ENCODE measurements around the gene CORO1C. TPM values are rescaled to one million over a fixed set of nuclear protein-coding genes. Genes with fewer than 3 reads are reported as not detected.

Gene CORO1C
- total and polyA plus RNA-seq, 9 of the 15 experiments (the other 6 are each of a cell fraction or from before 2014, with no cell fraction given), result 55.2 to 280 (median 150) TPM

GRCh38 chr12:108691175-108691997 is 39.9 kb downstream of the CORO1C start (continued):
- TF ChIP-seq KAT2B (IDR thresholded peaks at IDR 0.05; ENCODE audit: low read depth, low read length) (no peak), BRF1 (IDR thresholded peaks at IDR 0.05; ENCODE audit: borderline replicate concordance, extremely low read depth, insufficient read length) (no peak), POLR2AphosphoS5 (IDR thresholded peaks at IDR 0.05; ENCODE audit: control insufficient read depth, insufficient read depth, low read depth, low read length) (peak; percentile 96), SRSF1 (IDR thresholded peaks at IDR 0.05; ENCODE audit: low read depth, low read length) (no peak), HDGF (IDR thresholded peaks at IDR 0.05) (no peak), MAFG (tag; conservative IDR thresholded peaks at IDR 0.05) (peak; percentile 4; the same call in 1 of the 2 replicates), NFIC (IDR thresholded peaks at IDR 0.05) (peak; percentile 87), JUN (IDR thresholded peaks at IDR 0.05; ENCODE audit: borderline replicate concordance, low read depth, low read length) (peak; percentile 90), JUN (CRISPR knock-in tag; IDR thresholded peaks at IDR 0.05; ENCODE audit: borderline replicate concordance) (no peak), MEF2D (tag; conservative IDR thresholded peaks at IDR 0.05; ENCODE audit: low read depth) (peak; percentile 37; the same call in 1 of the 2 replicates), BRD4 (IDR thresholded peaks at IDR 0.05) (no peak; the same call in 1 of the 2 replicates), ZFX (CRISPR knock-in tag; IDR thresholded peaks at IDR 0.05) (peak; percentile 32; the same call in 1 of the 2 replicates), ZNF592 (IDR thresholded peaks at IDR 0.05) (peak; percentile 95), THAP12 (CRISPR knock-in tag; IDR thresholded peaks at IDR 0.05) (no peak), FUS (optimal IDR thresholded peaks at IDR 0.05; ENCODE audit: low read depth, low read length) (no peak), RBM22 (IDR thresholded peaks at IDR 0.05; ENCODE audit: low read depth, low read length, poor library complexity, severe bottlenecking) (no peak), ZNF444 (CRISPR knock-in tag; IDR thresholded peaks at IDR 0.05) (peak; percentile 50; the same call in 1 of the 2 replicates)
- TF ChIP-seq, protein P1, sequence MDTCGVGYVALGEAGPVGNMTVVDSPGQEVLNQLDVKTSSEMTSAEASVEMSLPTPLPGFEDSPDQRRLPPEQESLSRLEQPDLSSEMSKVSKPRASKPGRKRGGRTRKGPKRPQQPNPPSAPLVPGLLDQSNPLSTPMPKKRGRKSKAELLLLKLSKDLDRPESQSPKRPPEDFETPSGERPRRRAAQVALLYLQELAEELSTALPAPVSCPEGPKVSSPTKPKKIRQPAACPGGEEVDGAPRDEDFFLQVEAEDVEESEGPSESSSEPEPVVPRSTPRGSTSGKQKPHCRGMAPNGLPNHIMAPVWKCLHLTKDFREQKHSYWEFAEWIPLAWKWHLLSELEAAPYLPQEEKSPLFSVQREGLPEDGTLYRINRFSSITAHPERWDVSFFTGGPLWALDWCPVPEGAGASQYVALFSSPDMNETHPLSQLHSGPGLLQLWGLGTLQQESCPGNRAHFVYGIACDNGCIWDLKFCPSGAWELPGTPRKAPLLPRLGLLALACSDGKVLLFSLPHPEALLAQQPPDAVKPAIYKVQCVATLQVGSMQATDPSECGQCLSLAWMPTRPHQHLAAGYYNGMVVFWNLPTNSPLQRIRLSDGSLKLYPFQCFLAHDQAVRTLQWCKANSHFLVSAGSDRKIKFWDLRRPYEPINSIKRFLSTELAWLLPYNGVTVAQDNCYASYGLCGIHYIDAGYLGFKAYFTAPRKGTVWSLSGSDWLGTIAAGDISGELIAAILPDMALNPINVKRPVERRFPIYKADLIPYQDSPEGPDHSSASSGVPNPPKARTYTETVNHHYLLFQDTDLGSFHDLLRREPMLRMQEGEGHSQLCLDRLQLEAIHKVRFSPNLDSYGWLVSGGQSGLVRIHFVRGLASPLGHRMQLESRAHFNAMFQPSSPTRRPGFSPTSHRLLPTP (IDR thresholded peaks at IDR 0.05; ENCODE audit: borderline replicate concordance, extremely low read depth, insufficient read length), result no peak
